ENCODE data around the gene HOXC9.

GRCh38 chr12:54038871-54039414 lies 39.0 kb downstream of the HOXC9 start:
- TF ChIP-seq FOS (IDR thresholded peaks at IDR 0.05; ENCODE audit: low read depth, low read length) (no peak), CTCF (conservative IDR thresholded peaks at IDR 0.05; ENCODE audit: low read depth, low read length) (no peak), USF2 (IDR thresholded peaks at IDR 0.05; ENCODE audit: low read depth, low read length) (no peak), SMC3 (IDR thresholded peaks at IDR 0.05; ENCODE audit: low read depth, low read length) (no peak), CEBPB (IDR thresholded peaks at IDR 0.05; ENCODE audit: low read depth, low read length) (no peak)
